Duodenal mucosa (tissue), 2 donors: ENCODE results near the gene ARHGAP12.
"Not testable (repeated sequence)": the region's sequence is repeated elsewhere in the genome, so short reads cannot be mapped to it uniquely, and the experiment has no call there.

Source experiments
- H3K27ac ChIP-seq: one replicate; pipeline ENCODE4 v1.7.0; 2013; ENCODE audit warnings: low read depth, low read length
- H3K27me3 ChIP-seq, 2 donors: one replicate each; pipeline ENCODE4 v1.7.0; 2013; ENCODE audit warnings: low read length in 2 of 2, control low read depth in 1 of 2; ENCODE audit not compliant: insufficient read depth in 2 of 2, control insufficient read depth in 1 of 2
- H3K36me3 ChIP-seq, 2 donors: one replicate each; pipeline ENCODE4 v1.7.0; 2013; ENCODE audit warnings: low read length in 2 of 2, control low read depth in 1 of 2; ENCODE audit not compliant: insufficient read depth in 2 of 2, control insufficient read depth in 1 of 2
- H3K4me1 ChIP-seq, 2 donors: one replicate each; pipeline ENCODE4 v1.7.0; 2013; ENCODE audit warnings: low read length in 2 of 2, control low read depth in 1 of 2; ENCODE audit not compliant: insufficient read depth in 2 of 2, control insufficient read depth in 1 of 2
- H3K4me3 ChIP-seq, 2 donors: one replicate each; pipeline ENCODE4 v1.7.0; 2013; ENCODE audit warnings: low read length in 2 of 2, low read depth in 1 of 2
- H3K9ac ChIP-seq, 2 donors: one replicate each; pipeline ENCODE4 v1.7.0; 2013; ENCODE audit warnings: low read length in 2 of 2, low read depth in 1 of 2
- H3K9me3 ChIP-seq, 2 donors: one replicate each; pipeline ENCODE4 v1.7.0; 2013; ENCODE audit warnings: low read length in 2 of 2, control low read depth in 1 of 2; ENCODE audit not compliant: control insufficient read depth in 1 of 2

ARHGAP12 gene

GRCh38 chr10:31774928-31775650 is 153.5 kb downstream of the ARHGAP12 start:
- H3K4me3 ChIP-seq = no peak overlapping the region
- no peak overlapping the region for H3K9ac ChIP-seq
- no peaks in the 10 kb centered on the region for H3K4me1 ChIP-seq
- no peaks in the 10 kb centered on the region for H3K9me3 ChIP-seq
- no peaks in the 10 kb centered on the region for H3K36me3 ChIP-seq
- H3K27ac ChIP-seq = no peak overlapping the region
- no peaks in the 10 kb centered on the region for H3K27me3 ChIP-seq

GRCh38 chr10:31774299-31774900 is 154.2 kb downstream of the ARHGAP12 start:
- Histone ChIP-seq H3K27me3 (no peaks in the 10 kb centered on the region), H3K9ac (no peak overlapping the region), H3K9me3 (no peaks in the 10 kb centered on the region), H3K36me3 (no peaks in the 10 kb centered on the region), H3K27ac (no peak overlapping the region), H3K4me3 (no peak overlapping the region), H3K4me1 (no peaks in the 10 kb centered on the region)

GRCh38 chr10:31773749-31774298 is 154.8 kb downstream of the ARHGAP12 start:
- no peak overlapping the region for H3K9ac ChIP-seq
- no peak overlapping the region for H3K27ac ChIP-seq
- H3K4me3 ChIP-seq = no peak overlapping the region
- no peaks in the 10 kb centered on the region for H3K4me1 ChIP-seq
- H3K36me3 ChIP-seq = no peaks in the 10 kb centered on the region
- no peaks in the 10 kb centered on the region for H3K27me3 ChIP-seq
- no peaks in the 10 kb centered on the region for H3K9me3 ChIP-seq

- no peaks in the 10 kb centered on the region for H3K9me3 ChIP-seq
- no peak overlapping the region for H3K27ac ChIP-seq
Observed at GRCh38 chr10:31771331-31771831, 157.2 kb downstream of the ARHGAP12 start.

GRCh38 chr10:31770307-31770902 is 158.2 kb downstream of the ARHGAP12 start:
- no peak overlapping the region for H3K9ac ChIP-seq
- H3K4me3 ChIP-seq = no peak overlapping the region
- no peaks in the 10 kb centered on the region for H3K9me3 ChIP-seq
- H3K27ac ChIP-seq = no peak overlapping the region
- no peaks in the 10 kb centered on the region for H3K4me1 ChIP-seq
- H3K27me3 ChIP-seq = no peaks in the 10 kb centered on the region
- H3K36me3 ChIP-seq = no peaks in the 10 kb centered on the region

More at GRCh38 chr10:31771331-31771831, 157.2 kb downstream of the ARHGAP12 start:
- no peaks in the 10 kb centered on the region for H3K4me1 ChIP-seq
- no peaks in the 10 kb centered on the region for H3K36me3 ChIP-seq
- no peak overlapping the region for H3K4me3 ChIP-seq
- no peaks in the 10 kb centered on the region for H3K27me3 ChIP-seq
- no peak overlapping the region for H3K9ac ChIP-seq

- Histone ChIP-seq H3K9me3 (no peaks in the 10 kb centered on the region), H3K9ac (no peak overlapping the region), H3K4me1 (no peaks in the 10 kb centered on the region), H3K4me3 (no peak overlapping the region), H3K27ac (no peak overlapping the region), H3K36me3 (no peaks in the 10 kb centered on the region), H3K27me3 (no peaks in the 10 kb centered on the region)
Observed at GRCh38 chr10:31769564-31769963, 159.1 kb downstream of the ARHGAP12 start.

- not testable (repeated sequence) for H3K9me3 ChIP-seq, H3K9ac ChIP-seq, H3K4me3 ChIP-seq, H3K36me3 ChIP-seq, H3K27me3 ChIP-seq, H3K27ac ChIP-seq, H3K4me1 ChIP-seq
Observed at GRCh38 chr10:31768935-31769334, 159.7 kb downstream of the ARHGAP12 start.

- no peaks in the 10 kb centered on the region for H3K27me3 ChIP-seq
- H3K4me3 ChIP-seq = no peak overlapping the region
- H3K4me1 ChIP-seq = no peaks in the 10 kb centered on the region
- H3K9me3 ChIP-seq = no peaks in the 10 kb centered on the region
- H3K36me3 ChIP-seq = no peaks in the 10 kb centered on the region
- H3K27ac ChIP-seq = no peak overlapping the region
- no peak overlapping the region for H3K9ac ChIP-seq
Observed at GRCh38 chr10:31768467-31768866, 160.2 kb downstream of the ARHGAP12 start.

GRCh38 chr10:31765541-31765940 is 163.1 kb downstream of the ARHGAP12 start:
- no peaks in the 10 kb centered on the region for H3K9me3 ChIP-seq
- no peaks in the 10 kb centered on the region for H3K27me3 ChIP-seq
- H3K4me3 ChIP-seq = no peak overlapping the region
- H3K36me3 ChIP-seq = no peaks in the 10 kb centered on the region
- H3K9ac ChIP-seq = no peak overlapping the region
- H3K27ac ChIP-seq = no peak overlapping the region
- peaks cover 6 to 7% of the 10 kb centered on the region in 2 donors for H3K4me1 ChIP-seq

GRCh38 chr10:31762316-31762715 is 166.3 kb downstream of the ARHGAP12 start:
- Histone ChIP-seq H3K4me1 (peaks cover 9% of the 10 kb centered on the region in 2 donors), H3K9me3 (no peaks in the 10 kb centered on the region), H3K9ac (no peak overlapping the region), H3K36me3 (no peaks in the 10 kb centered on the region), H3K27me3 (no peaks in the 10 kb centered on the region), H3K27ac (no peak overlapping the region), H3K4me3 (no peak overlapping the region)
